PFSK-1 (cell line): ENCODE results near the gene PRDM16.

ENCODE experiments used
- FOXP2 ChIP-seq: optimal IDR thresholded peaks from 2 replicates; pipeline ENCODE3; 2011; ENCODE audit warnings: borderline replicate concordance, control low read depth, inconsistent platforms; ENCODE audit not compliant: insufficient read depth; ENCODE audit errors: extremely low read length, extremely low read depth
- POLR2AphosphoS5 ChIP-seq: IDR thresholded peaks from 2 replicates; pipeline ENCODE4 v1.6.1; 2012; ENCODE audit warnings: low read depth, mild to moderate bottlenecking, control low read depth, low read length, moderate library complexity
- SIN3A ChIP-seq: IDR thresholded peaks from 2 replicates; pipeline ENCODE4 v1.6.1; 2012; ENCODE audit warnings: mild to moderate bottlenecking, low read length, moderate library complexity, borderline replicate concordance; ENCODE audit not compliant: insufficient read depth
- TAF1 ChIP-seq: IDR thresholded peaks from 2 replicates; pipeline ENCODE4 v1.6.1; 2012; ENCODE audit warnings: low read length, control low read depth, borderline replicate concordance; ENCODE audit not compliant: insufficient read depth
- TF ChIP-seq, protein P1 (sequence below), 2 experiments: IDR thresholded peaks; 2 replicates each; pipeline versions ENCODE4 v1.6.1 to v1.8.0; 2011 to 2012; ENCODE audit warnings: low read depth in 2 of 2, low read length in 2 of 2, control low read depth in 1 of 2, inconsistent platforms in 1 of 2, mild to moderate bottlenecking in 1 of 2, moderate library complexity in 1 of 2; ENCODE audit not compliant: insufficient read depth in 1 of 2

PRDM16 gene

DNA sequence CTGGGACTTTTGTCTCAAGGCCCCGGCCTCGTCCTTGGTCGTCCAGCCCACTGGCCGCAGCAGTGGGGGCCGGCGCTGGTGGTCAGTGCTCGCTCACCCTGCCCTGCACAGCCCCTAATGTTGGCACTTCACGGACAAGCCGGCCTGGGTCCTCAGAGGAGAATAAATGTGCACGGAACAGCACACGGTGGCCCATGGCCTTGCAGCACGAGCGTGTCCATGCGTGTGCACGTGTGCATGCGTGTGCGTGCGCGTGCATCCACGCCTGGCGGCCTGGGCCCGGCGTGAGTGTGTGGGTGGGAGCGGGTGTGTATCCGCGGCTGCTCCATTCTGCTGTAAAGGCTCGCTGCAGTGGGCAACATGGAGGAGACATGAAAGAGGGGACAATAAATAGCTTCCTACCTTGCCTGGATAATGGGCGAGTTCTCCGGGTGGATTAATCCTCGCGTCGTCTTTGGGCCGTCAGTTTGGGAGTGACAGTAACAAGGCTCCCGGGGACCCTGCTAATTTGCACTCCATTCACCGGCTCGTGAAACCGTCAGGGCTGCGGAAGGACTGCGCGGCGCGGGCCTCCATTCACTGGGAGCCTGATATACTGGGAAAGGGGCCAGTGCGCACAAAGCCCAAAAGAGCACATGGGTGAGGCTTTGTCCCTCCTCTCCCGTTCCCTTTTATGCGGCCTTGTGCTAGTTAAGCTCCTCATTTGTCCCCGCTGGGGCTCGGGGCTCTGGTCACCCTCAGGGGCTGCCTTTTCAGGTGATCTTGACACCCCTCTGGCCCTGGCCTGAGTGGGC, 142.8 kb downstream of the PRDM16 start:
- no peak for TF ChIP-seq FOXP2
- TF ChIP-seq SIN3A, result no peak
- TF ChIP-seq, protein P1, sequence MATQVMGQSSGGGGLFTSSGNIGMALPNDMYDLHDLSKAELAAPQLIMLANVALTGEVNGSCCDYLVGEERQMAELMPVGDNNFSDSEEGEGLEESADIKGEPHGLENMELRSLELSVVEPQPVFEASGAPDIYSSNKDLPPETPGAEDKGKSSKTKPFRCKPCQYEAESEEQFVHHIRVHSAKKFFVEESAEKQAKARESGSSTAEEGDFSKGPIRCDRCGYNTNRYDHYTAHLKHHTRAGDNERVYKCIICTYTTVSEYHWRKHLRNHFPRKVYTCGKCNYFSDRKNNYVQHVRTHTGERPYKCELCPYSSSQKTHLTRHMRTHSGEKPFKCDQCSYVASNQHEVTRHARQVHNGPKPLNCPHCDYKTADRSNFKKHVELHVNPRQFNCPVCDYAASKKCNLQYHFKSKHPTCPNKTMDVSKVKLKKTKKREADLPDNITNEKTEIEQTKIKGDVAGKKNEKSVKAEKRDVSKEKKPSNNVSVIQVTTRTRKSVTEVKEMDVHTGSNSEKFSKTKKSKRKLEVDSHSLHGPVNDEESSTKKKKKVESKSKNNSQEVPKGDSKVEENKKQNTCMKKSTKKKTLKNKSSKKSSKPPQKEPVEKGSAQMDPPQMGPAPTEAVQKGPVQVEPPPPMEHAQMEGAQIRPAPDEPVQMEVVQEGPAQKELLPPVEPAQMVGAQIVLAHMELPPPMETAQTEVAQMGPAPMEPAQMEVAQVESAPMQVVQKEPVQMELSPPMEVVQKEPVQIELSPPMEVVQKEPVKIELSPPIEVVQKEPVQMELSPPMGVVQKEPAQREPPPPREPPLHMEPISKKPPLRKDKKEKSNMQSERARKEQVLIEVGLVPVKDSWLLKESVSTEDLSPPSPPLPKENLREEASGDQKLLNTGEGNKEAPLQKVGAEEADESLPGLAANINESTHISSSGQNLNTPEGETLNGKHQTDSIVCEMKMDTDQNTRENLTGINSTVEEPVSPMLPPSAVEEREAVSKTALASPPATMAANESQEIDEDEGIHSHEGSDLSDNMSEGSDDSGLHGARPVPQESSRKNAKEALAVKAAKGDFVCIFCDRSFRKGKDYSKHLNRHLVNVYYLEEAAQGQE (IDR thresholded peaks at IDR 0.05; ENCODE audit: insufficient read depth in 1 of 2, low read depth in 2 of 2, low read length in 2 of 2), result no peak
- no peak for TF ChIP-seq POLR2AphosphoS5
- TF ChIP-seq TAF1, result no peak

DNA sequence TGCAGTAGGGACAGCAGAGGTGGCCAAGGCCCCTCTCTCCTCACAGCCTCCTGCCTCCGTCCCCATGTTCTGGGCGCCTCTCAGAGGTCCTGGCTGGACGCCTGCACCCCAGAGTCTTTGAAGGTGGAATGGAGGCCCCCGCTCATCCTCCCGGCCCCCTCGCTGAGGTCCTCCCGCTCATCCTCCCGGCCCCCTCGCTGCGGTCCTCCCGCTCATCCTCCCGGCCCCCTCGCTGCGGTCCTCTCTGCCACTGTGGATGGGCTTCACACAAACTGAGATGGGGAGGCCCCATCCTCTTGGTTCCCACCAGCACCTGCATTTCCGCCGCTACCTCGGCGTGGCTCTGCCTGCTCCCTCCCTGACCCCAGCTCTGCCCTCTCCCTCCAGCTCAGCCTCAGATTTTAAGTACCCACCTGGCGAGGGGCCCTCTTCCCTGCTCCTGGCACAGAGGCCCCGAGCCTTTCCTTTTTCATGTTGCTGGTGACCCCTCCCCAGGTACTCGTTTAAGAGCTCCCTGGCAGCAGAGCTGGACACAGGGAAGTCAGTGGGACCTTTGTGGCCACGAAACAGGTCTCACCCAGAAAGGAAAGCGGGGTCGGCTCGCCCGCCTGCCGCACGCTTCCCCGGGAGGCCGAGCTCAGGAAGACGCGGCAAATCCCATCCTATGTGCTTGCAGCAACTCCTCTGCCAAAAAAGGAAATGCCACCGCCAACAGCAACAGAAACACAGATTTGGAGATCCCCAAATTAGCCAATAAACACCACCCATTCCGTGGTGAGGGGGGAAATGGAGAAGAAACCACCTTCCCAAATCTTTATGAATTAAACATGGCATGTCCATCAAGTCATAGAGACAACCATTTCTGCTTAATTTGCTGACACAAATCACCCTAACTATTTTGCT, 143.7 kb downstream of the PRDM16 start:
- TF ChIP-seq POLR2AphosphoS5 (no peak), TAF1 (no peak), SIN3A (no peak), FOXP2 (no peak)
- TF ChIP-seq, protein P1 (IDR thresholded peaks at IDR 0.05; ENCODE audit: insufficient read depth in 1 of 2, low read depth in 2 of 2, low read length in 2 of 2), result no peak

DNA sequence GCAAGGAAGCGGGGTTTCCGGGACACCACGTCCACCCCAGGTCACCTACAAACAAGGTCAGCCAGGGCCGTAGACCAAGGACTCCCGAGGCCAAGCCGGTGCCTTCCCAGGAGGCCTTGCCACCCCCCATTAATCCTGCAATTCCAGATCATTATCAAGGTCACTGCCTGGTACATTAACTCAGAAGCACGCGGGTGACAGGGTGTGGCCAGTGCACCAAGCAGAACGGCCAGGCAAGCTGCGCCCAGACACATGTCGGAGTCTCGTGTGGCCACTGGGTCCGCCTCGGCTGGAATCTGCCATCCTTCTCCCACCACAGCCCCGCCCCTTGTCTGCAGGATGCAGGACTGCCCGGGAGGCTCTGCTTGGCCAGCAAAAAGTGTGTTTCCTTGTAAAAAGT, 144.7 kb downstream of the PRDM16 start:
- TF ChIP-seq SIN3A, result no peak
- no peak for TF ChIP-seq POLR2AphosphoS5
- no peak for TF ChIP-seq TAF1
- TF ChIP-seq, protein P1 (IDR thresholded peaks at IDR 0.05; ENCODE audit: insufficient read depth in 1 of 2, low read depth in 2 of 2, low read length in 2 of 2), result no peak
- TF ChIP-seq FOXP2, result no peak

DNA sequence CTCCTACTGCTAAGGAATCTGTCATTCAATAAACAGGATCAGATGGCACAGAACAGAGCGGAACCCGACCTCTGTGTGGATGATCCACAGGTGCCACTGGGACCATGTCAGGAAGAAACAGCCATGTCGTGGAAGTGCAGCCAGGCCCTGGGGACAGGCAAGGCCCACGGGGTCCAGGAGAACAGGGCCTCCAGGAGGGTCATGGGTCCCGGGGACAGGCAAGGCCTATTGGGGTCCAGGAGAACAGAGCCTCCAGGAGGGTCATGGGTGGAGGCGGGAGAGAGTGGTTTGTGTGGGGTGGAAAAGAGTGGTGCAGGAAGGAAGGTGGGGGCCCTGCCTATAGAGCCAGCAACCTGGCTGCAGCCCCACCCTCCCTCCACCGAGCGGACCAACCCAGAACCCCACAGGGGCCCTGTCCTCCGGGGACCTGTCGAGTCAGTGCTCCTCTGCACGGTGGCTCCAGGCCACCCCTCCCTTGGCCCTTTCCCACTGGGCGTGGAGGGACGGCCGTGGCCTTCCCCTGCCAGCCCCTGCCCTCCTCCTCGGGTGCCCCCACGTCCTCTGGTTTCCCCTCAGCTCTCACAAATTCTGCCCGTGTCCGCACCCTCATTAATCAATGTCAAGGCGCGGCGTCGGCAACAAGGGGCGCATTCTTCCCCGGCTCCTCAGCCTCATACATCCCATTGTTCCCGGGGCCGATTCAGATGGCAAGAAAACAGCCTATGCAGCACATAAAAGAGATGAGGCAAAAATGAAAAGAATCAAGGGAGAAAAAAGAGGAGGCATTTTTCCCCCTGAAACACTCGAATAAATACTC, 146.4 kb downstream of the PRDM16 start:
- no peak for TF ChIP-seq TAF1

DNA sequence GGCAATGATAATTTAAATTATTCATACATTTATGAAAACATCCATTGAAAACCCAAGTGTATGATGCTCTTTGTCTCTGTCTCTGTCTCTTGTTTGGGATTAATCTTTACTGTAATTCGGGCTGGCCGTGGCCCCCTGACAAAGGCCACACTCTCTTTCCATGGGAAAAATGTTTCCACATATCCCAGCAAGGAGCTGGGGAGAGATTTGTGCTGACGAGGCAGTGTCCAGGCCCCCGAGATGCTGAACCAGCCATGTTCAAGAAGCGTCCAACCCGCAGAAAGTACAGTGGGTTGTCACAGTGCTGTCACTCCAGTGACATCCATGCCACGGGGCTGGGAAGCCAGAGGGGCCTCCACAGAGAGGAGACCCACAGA, 147.0 kb downstream of the PRDM16 start:
- TF ChIP-seq TAF1, result no peak
- TF ChIP-seq FOXP2, result no peak
- no peak for TF ChIP-seq POLR2AphosphoS5
- TF ChIP-seq, protein P1 (IDR thresholded peaks at IDR 0.05; ENCODE audit: insufficient read depth in 1 of 2, low read depth in 2 of 2, low read length in 2 of 2), result no peak
- TF ChIP-seq SIN3A, result no peak
